HG03442 (cell line): ENCODE measurements around the gene ALPP.
"Not testable (repeated sequence)": the region's sequence is repeated elsewhere in the genome, so short reads cannot be mapped to it uniquely, and the experiment has no call there.

Experiments
- ATAC-seq: cut with Tn5 transposase; IDR thresholded peaks from one replicate; pipeline ENCODE4 v1.9.1; 2021; ENCODE audit warnings: mild to moderate bottlenecking, moderate library complexity; ENCODE audit not compliant: unreplicated experiment

The ALPP gene

DNA sequence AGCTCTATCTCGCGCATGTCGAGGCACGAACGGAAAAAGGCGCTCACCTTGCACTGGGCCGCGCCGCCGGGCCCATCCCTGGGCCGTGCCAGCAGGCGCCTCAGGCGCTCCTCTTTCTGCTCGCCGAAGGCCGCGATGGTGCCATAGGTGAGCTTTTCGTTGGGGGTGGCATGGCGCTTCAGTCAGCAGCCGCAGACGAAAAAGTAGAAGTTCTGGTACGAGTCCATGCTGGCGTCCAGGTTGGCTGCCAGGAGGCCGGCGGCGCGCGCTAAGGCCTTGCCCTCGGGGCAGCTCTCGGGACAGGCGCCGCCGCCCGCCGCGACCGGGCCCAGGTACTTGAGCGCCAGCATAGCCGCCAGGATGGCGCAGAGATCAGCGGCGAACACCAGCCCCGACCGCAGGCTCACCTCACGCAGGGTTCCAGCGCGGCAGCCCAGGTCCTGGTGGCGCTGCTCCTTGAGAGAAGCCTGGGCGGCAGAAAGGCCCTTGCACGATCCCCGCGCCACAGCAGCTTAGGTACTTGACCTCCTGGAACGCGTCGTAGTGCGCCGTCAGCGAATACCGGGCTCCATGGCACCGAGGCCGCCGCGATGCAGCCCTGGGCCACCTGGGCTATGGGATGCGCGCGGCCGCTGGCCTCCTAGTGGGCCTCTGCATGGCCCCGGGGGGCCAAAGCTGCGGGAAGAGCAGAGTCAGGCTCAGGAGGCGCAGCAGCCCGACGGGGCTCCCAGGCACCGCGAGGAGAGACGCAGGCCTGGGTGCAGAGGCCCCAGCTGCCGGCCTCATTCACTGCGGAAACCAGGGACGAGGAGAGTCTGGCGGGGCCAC, 40.9 kb downstream of the ALPP start:
- ATAC-seq = no peak

DNA sequence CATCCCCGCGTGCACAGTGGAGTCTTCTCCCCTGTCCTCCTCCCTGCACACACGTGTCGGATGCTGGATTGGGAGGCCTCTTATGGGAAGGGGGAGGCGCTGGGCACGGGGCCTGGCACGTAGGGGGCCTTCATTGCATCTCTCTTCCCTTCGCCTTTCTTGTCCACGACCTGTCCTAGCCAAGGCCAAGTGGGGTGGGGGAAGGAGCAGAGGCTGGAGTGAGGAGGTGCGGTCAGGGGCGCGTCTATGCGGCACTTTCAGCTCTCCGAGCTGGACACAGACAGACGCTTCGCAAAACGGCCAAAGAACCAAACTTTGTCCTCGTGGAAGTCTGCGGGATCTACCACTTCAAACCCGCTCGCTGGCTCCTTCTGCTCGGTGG, 41.5 kb downstream of the ALPP start:
- no peak for ATAC-seq

DNA sequence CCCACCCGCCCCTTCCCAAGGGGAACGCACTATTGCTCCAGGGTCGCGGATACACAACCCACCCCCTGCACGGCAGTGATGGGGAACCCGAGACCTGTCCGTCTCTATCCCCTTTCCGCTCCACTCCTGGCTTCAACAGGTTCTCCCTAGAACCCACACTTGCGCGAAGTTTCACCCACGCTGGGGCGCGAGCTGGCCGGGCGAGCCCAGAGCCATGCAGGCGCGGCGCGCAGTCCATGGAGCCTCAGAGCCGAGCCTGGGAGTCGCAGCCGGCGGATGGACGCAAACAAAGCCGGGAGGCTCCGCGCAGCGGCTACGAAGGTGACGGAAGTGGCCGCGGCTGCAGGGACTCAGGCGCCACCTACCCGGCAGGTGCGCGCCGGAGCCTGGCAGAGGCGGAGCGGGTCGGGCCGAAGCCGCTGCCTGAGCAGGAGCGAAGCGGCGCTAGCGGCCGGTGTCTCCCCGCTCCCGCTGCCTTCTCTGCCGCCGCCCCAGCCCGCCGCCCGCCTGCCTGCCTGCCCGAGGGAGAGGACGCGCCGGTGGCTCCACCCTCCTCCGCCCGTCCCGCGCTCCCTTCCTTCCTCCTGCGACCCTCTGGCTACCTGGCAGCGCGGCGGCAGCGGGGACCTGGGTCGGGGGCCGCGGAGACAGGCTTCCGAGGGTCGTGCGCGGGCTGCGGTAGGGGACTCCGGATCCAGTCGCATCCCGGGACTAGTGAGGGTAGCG, 42.1 kb downstream of the ALPP start:
- no peak for ATAC-seq

DNA sequence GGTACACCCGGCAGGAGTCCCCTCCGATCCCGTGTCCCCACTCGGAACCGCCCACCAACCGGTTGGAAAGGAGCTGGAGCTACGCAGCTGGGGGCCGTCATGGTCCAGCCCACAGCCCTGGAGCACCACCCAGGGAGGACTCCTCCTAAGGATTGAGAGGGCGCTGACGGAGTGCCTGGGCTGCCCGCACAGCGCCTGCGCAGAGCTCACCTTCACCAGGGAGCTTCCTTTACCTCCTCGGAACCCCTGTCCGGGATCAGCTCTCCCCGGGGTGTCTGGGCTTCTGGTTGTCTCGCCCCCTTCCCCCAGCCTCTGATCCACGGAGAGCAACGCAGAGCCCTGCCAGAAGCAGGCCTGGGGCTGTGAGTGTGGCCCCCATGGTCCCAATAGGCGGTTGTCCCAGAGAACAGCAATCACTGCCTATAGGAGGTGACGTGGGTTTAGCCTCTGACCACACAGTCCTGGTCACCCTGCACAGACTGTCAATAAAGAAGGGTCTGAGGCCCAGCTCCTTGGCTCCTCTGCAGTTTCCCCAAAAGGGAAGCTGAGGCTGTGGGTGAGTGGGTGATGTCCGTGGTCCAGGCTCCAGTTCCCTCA, 42.7 kb downstream of the ALPP start:
- ATAC-seq = no peak

DNA sequence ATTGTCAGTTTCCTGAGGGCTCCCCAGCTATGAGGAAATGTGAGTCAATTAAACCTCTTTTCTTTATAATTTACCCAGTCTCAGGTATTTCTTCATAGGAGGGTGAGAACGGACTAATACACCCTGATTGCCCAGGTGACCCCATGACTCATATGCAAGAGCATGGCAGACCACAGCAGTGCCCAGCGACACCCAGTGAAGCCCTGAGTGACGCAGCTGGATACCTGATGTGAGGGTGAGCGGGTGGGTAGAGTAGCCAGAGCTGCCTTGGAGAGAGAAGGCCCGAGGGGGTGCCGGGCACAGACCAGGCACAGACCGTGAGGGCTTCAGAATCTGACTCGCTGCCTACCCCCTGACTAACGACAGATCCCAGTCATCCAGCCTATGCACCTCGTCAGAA, 43.5 kb downstream of the ALPP start:
- no peak for ATAC-seq

DNA sequence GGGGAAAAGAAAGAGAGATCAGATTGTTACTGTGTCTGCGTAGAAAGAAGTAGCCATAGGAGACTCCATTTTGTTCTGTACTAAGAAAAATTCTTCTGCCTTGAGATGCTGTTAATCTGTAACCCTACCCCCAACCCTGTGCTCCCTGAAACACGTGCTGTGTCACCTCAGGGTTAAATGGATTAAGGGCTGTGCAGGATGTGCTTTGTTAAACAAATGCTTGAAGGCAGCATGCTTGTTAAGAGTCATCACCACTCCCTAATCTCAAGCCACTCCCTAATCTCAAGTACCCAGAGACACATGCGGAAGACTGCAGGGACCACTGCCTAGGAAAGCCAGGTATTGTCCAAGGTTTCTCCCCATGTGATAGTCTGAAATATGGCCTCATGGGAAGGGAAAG, 44.4 kb downstream of the ALPP start:
- ATAC-seq = not testable (repeated sequence)

DNA sequence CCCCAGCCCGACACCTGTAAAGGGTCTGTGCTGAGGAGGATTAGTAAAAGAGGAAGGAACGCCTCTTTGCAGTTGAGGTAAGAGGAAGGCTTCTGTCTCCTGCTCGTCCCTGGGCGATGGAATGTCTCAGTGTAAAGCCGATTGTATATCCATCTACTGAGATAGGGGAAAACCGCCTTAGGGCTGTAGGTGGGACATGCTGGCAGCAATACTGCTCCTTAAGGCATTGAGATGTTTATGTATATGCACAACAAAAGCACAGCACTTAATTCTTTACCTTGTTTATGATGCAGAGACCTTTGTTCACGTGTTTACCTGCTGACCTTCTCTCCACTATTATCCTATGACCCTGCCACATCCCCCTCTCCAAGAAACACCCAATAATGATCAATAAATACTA, 44.9 kb downstream of the ALPP start:
- ATAC-seq = not testable (repeated sequence)

DNA sequence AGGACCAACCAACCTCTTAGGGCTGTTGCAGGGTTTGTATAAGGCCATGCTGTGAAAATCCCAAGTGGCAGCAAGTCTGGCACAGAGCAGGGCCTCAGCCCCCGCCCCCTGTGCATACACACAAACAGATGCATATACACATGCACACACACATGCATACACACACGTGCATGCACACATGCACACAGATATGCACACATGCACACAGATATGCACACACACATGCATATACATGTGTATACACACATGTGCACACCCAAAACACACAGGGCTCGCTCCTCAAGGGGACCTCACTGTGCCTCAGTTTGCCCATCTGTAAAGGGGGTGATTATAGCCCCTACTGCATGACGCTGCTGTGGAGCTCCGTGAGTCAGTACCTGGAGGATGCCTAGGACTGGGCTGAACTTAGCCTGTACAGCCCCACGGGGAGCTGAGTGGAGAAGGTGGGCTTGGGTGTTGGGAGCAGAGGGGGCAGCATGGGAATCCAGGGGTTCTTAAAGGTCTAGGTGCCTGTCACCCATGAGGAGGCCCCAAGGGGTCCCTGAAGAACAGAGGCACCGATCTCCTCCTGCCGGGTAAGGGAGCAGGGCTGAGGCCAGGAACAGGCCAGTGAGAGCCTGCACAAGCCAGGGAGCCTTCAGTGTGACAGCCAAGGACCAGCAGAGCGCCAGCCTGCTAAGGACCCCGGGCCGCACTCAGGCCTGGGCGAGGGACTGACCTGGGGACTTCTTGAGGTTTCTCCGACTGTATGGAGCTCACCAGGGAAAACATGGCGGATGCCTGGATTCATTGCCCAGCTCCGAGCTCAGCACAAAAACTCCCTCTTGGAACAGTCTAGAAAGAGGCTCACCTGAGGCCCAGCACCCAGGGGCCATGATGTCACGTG, 53.4 kb downstream of the ALPP start:
- ATAC-seq = no peak
